SK-N-SH (cell line): ENCODE results near the gene RBM10. TPM values are rescaled to one million over a fixed set of nuclear protein-coding genes. Genes with fewer than 3 reads are reported as not detected.

ENCODE experiments used
- CTCF ChIA-PET: fragments of 300-600, 350-600 bp; formaldehyde crosslinking; extraction: SDS; loops from one replicate; lab custom pipeline; 2021; lab: Yijun Ruan, JAX
- POLR2A ChIA-PET: fragments of 350-600 bp; sonication (Branson Sonifier 250); formaldehyde crosslinking; extraction: SDS; loops from one replicate; lab custom pipeline; 2020; ENCODE audit warnings: antibody characterized with exemption, inconsistent platforms; lab: Yijun Ruan, JAX
- DNase-seq: peaks from one replicate; pipeline ENCODE4 v3.0.0; 2012
- H2AFZ ChIP-seq: fragments of 200-600 bp; sonication (generic); 2 replicates; pipeline ENCODE4 v1.8.1; 2016; ENCODE audit warnings: antibody characterized with exemption, mild to moderate bottlenecking, low read depth
- H3F3A ChIP-seq: fragments of 200-600 bp; sonication (generic); replicated peaks from 2 replicates; pipeline ENCODE3; 2016; ENCODE audit warnings: antibody characterized with exemption, mild to moderate bottlenecking; ENCODE audit not compliant: insufficient read depth
- H3K27ac ChIP-seq, 2 experiments: fragments of 200-500 bp in 1 of 2; fragments of 200-600 bp in 1 of 2; sonication (Bioruptor generic) in 1 of 2; sonication (generic), shearing (Covaris generic) in 1 of 2; 2 replicates each; pipeline versions ENCODE4 v1.5.1 to v1.6.1; 2014 to 2016; ENCODE audit warnings: low read depth in 2 of 2, inconsistent platforms in 1 of 2, low read length in 1 of 2, mild to moderate bottlenecking in 1 of 2, mixed read lengths in 1 of 2
- H3K27me3 ChIP-seq: fragments of 200-600 bp; sonication (generic), shearing (Covaris generic); 2 replicates; pipeline ENCODE4 v1.6.1; 2016; ENCODE audit warnings: mixed run types; ENCODE audit not compliant: insufficient read depth
- H3K36me3 ChIP-seq, 2 experiments: fragments of 200-500 bp in 1 of 2; fragments of 200-600 bp in 1 of 2; sonication (Bioruptor generic) in 1 of 2; sonication (generic) in 1 of 2; replicated peaks in 1 of 2; 2 replicates each; pipeline versions ENCODE3 to v1.5.1; 2014 to 2016; ENCODE audit warnings: low read length in 1 of 2, mild to moderate bottlenecking in 1 of 2; ENCODE audit not compliant: insufficient read depth in 2 of 2, control insufficient read depth in 1 of 2
- H3K4me1 ChIP-seq, 2 experiments: fragments of 200-500 bp in 1 of 2; fragments of 200-600 bp in 1 of 2; sonication (Bioruptor generic) in 1 of 2; sonication (generic), shearing (Covaris generic) in 1 of 2; 2 replicates each; pipeline versions ENCODE4 v1.5.1 to v1.6.1; 2014 to 2016; ENCODE audit warnings: low read depth in 1 of 2, low read length in 1 of 2, mixed run types in 1 of 2; ENCODE audit not compliant: insufficient read depth in 2 of 2, control insufficient read depth in 1 of 2
- H3K4me2 ChIP-seq: fragments of 200-600 bp; sonication (generic), shearing (Covaris generic); 2 replicates; pipeline ENCODE4 v1.6.1; 2017; ENCODE audit warnings: mixed run types
- H3K4me3 ChIP-seq, 2 experiments: fragments of 200-500 bp in 1 of 2; fragments of 200-600 bp in 1 of 2; sonication (Bioruptor generic) in 1 of 2; sonication (generic), shearing (Covaris generic) in 1 of 2; 2 replicates each; pipeline versions ENCODE4 v1.5.1 to v1.8.1; 2014 to 2016; ENCODE audit warnings: low read depth in 2 of 2, inconsistent platforms in 1 of 2, low read length in 1 of 2, mild to moderate bottlenecking in 1 of 2, mixed read lengths in 1 of 2, moderate library complexity in 1 of 2
- H3K79me2 ChIP-seq: fragments of 200-600 bp; sonication (generic); 2 replicates; pipeline ENCODE4 v1.8.1; 2017; ENCODE audit warnings: mild to moderate bottlenecking; ENCODE audit not compliant: insufficient read depth
- H3K9ac ChIP-seq: fragments of 200-600 bp; sonication (generic); 2 replicates; pipeline ENCODE4 v1.6.1; 2017; ENCODE audit warnings: mixed run types
- H3K9me2 ChIP-seq: fragments of 200-600 bp; sonication (generic); 2 replicates; pipeline ENCODE4 v1.6.1; 2017; ENCODE audit warnings: mixed run types
- H3K9me3 ChIP-seq: fragments of 200-600 bp; sonication (generic); 2 replicates; pipeline ENCODE4 v1.6.1; 2017; ENCODE audit warnings: mixed run types, mild to moderate bottlenecking, moderate library complexity
- H4K20me1 ChIP-seq: fragments of 200-600 bp; sonication (generic); 2 replicates; pipeline ENCODE4 v1.6.1; 2017; ENCODE audit warnings: mild to moderate bottlenecking, mixed run types; ENCODE audit not compliant: insufficient read depth
- ELF1 ChIP-seq: IDR thresholded peaks from 2 replicates; pipeline ENCODE4 v1.4.0; 2012
- GABPA ChIP-seq: IDR thresholded peaks from 2 replicates; pipeline ENCODE4 v1.4.0; 2012; ENCODE audit warnings: low read depth, mild to moderate bottlenecking
- GATA2 ChIP-seq: sonication (generic); formaldehyde crosslinking; IDR thresholded peaks from 2 replicates; pipeline ENCODE4 v1.5.0; 2020; ENCODE audit warnings: mild to moderate bottlenecking, missing genetic modification reagents
- JUND ChIP-seq: IDR thresholded peaks from 2 replicates; pipeline ENCODE4 v1.4.0; 2012
- MXI1 ChIP-seq: IDR thresholded peaks from 2 replicates; pipeline ENCODE4 v1.6.1; 2012; ENCODE audit warnings: mild to moderate bottlenecking, low read depth, low read length, improper control_type of control experiment
- NRF1 ChIP-seq: IDR thresholded peaks from 2 replicates; pipeline ENCODE4 v1.6.1; 2012; ENCODE audit warnings: low read depth, mild to moderate bottlenecking, low read length
- POLR2AphosphoS5 ChIP-seq: IDR thresholded peaks from 2 replicates; pipeline ENCODE4 v1.6.1; 2012; ENCODE audit warnings: low read depth, low read length
- RAD21 ChIP-seq: IDR thresholded peaks from 2 replicates; pipeline ENCODE4 v1.6.1; 2012; ENCODE audit warnings: mild to moderate bottlenecking, low read length
- RFX5 ChIP-seq: IDR thresholded peaks from 2 replicates; pipeline ENCODE4 v1.6.1; 2012; ENCODE audit warnings: mild to moderate bottlenecking, improper control_type of control experiment, low read length
- SIN3A ChIP-seq: IDR thresholded peaks from 2 replicates; pipeline ENCODE4 v1.6.1; 2012; ENCODE audit warnings: low read depth, mild to moderate bottlenecking, low read length, moderate library complexity, borderline replicate concordance
- TAF1 ChIP-seq: IDR thresholded peaks from 2 replicates; pipeline ENCODE4 v1.6.1; 2012; ENCODE audit warnings: low read depth, mild to moderate bottlenecking, low read length, moderate library complexity, borderline replicate concordance
- YY1 ChIP-seq: IDR thresholded peaks from 2 replicates; pipeline ENCODE4 v1.4.0; 2012; ENCODE audit warnings: low read depth, mild to moderate bottlenecking
- WGBS: methylation state at CpG from one replicate; pipeline ENCODE4 v1.1.6; 2017; ENCODE audit warnings: low lambda C conversion rate; 5-methylcytosine and 5-hydroxymethylcytosine counted together
- polyA plus RNA-seq, 3 experiments: library from polyadenylated mRNA; depleted of rRNA; stranded (reverse); fragments of >200 nt; gene quantifications; 2 replicates each; pipeline ENCODE4 v1.2.3, GENCODE V29; 2012
- TF ChIP-seq, protein P1 (sequence below): IDR thresholded peaks from 2 replicates; pipeline ENCODE4 v1.4.0; 2012; ENCODE audit warnings: low read depth
- TF ChIP-seq, protein P2 (sequence below): IDR thresholded peaks from 2 replicates; pipeline ENCODE4 v1.4.0; 2012; ENCODE audit warnings: low read depth, borderline replicate concordance
- TF ChIP-seq, protein P3 (sequence below): IDR thresholded peaks from 2 replicates; pipeline ENCODE4; 2012

RBM10 gene
- polyA plus RNA-seq, 1 of the 3 experiments (the other 2 are of a cell fraction) = 34.4 TPM

DNA sequence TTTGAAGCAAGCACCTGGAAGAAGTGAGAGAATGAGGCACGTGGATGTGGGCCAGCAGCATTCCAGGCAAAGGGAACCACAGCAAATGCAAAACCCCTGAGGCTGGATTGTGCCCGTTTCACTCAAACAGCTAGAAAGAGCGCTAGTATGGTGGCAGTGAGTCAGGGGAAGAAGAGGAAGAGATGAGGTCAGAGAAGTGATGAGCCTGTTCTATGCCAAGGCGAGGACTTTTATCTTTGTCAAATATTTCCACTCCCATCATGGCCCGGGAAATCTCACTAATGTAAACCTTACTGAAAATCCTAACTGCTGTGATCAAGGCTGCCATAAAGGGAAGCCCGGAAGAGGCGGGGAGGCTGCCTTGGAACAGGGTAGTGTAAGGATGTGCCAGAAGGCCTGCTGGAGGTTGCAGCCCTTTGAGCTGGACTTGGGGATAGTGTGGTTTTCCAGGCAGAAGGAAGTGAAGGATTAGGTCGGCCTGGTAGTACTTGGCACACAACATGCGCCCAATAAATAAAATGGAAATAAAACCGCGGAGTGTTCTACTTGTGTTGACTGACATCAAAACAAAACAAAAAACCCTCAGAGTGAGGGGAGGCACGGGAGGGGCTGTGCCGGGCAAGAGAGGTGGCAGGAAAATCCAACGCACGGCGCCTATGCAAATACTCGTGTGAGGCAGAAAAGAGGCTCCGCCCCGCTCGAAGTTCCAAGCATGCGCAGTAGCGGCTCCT lies 72.3 kb downstream of the RBM10 start:
- peaks cover 40% of the 10 kb centered on the region for H3K79me2 ChIP-seq
- peaks cover 43% of the 10 kb centered on the region for H4K20me1 ChIP-seq
- peak overlapping the region; percentile 65 for H3K4me2 ChIP-seq
- WGBS = 35% methylated on average over 11 of the region's 22 CpGs
- H3K4me1 ChIP-seq = peaks cover 7 to 30% of the 10 kb centered on the region in 2 experiments; a peak in 3 of 4 replicates
- peak; percentile 49 for DNase-seq
- no peaks in the 10 kb centered on the region for H3K9me3 ChIP-seq
- H3K27me3 ChIP-seq = no peaks in the 10 kb centered on the region
- H3K27ac ChIP-seq = peak overlapping the region; percentile 84 to 90
- H3K36me3 ChIP-seq = peaks cover 21 to 39% of the 10 kb centered on the region in 2 experiments
- POLR2A ChIA-PET = interaction anchor here (0.7 to 1.5 kb wide), 4 partner anchors 12 to 168 kb away, joined by 3 to 10 read pairs (median 4); partner anchors contain the start of gene USP11
- CTCF ChIA-PET = no interaction called here
- peaks cover 24% of the 10 kb centered on the region for H3F3A ChIP-seq
- peak overlapping the region; percentile 23; a peak in 3 of 4 replicates for H3K4me3 ChIP-seq
- TF ChIP-seq, protein P1, sequence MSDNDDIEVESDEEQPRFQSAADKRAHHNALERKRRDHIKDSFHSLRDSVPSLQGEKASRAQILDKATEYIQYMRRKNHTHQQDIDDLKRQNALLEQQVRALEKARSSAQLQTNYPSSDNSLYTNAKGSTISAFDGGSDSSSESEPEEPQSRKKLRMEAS = peak; percentile 11; the same call in 1 of the 2 replicates
- TF ChIP-seq RAD21 = no peak
- peak; percentile 33; the same call in 1 of the 2 replicates for TF ChIP-seq POLR2AphosphoS5
- no peaks in the 10 kb centered on the region for H3K9me2 ChIP-seq
- H3K9ac ChIP-seq = peak overlapping the region; percentile 65
- H2AFZ ChIP-seq = no peak overlapping the region

DNA sequence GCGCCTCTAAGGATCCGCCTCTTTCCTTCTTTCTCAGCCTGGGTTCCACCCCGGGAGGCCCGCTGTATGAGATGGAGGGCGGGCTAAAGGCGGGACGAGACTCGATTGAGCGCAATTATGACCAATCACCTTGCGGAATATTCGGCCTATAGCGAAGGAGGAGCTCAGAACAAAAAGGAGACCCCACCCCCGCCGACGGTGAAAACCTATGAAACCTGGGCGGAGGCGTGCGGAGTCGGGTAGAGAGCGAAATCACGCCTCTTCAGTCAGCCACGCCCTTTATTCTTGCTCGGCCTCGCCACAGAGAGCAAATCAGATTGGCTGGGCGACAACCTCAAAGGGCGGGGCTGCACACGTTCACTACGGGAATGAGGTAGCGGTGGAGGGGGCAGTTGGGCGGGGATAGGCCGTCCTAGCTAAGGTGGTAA lies 72.8 kb downstream of the RBM10 start:
- no peaks in the 10 kb centered on the region for H3K27me3 ChIP-seq
- peak overlapping the region; percentile 92 to 96 for H3K27ac ChIP-seq
- H2AFZ ChIP-seq = peak overlapping the region; percentile 84; the same call in 1 of the 2 replicates
- peak overlapping the region; percentile 95 for H3K9ac ChIP-seq
- H3K9me2 ChIP-seq = no peaks in the 10 kb centered on the region
- ChIA-PET CTCF (no interaction called here), POLR2A (interaction anchor here (0.7 to 1.5 kb wide), 4 partner anchors 13 to 167 kb away, joined by 3 to 10 read pairs (median 4); partner anchors contain the start of gene USP11)
- TF ChIP-seq YY1 = no peak
- no peak for TF ChIP-seq ELF1
- TF ChIP-seq RFX5 = peak; percentile 18; the same call in 1 of the 2 replicates
- peak; percentile 68; the same call in 1 of the 2 replicates for TF ChIP-seq NRF1
- peak; percentile 80 for TF ChIP-seq MXI1
- TF ChIP-seq POLR2AphosphoS5 = 0 out of 2 replicates have a peak, but pooled peaks have one; percentile 26
- TF ChIP-seq, protein P2, sequence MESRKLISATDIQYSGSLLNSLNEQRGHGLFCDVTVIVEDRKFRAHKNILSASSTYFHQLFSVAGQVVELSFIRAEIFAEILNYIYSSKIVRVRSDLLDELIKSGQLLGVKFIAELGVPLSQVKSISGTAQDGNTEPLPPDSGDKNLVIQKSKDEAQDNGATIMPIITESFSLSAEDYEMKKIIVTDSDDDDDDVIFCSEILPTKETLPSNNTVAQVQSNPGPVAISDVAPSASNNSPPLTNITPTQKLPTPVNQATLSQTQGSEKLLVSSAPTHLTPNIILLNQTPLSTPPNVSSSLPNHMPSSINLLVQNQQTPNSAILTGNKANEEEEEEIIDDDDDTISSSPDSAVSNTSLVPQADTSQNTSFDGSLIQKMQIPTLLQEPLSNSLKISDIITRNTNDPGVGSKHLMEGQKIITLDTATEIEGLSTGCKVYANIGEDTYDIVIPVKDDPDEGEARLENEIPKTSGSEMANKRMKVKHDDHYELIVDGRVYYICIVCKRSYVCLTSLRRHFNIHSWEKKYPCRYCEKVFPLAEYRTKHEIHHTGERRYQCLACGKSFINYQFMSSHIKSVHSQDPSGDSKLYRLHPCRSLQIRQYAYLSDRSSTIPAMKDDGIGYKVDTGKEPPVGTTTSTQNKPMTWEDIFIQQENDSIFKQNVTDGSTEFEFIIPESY = no peak
- TF ChIP-seq GATA2 = no peak
- TF ChIP-seq JUND = no peak
- TF ChIP-seq, protein P3, sequence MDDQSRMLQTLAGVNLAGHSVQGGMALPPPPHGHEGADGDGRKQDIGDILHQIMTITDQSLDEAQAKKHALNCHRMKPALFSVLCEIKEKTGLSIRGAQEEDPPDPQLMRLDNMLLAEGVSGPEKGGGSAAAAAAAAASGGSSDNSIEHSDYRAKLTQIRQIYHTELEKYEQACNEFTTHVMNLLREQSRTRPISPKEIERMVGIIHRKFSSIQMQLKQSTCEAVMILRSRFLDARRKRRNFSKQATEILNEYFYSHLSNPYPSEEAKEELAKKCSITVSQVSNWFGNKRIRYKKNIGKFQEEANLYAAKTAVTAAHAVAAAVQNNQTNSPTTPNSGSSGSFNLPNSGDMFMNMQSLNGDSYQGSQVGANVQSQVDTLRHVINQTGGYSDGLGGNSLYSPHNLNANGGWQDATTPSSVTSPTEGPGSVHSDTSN = peak; percentile 98
- no peak for TF ChIP-seq GABPA
- TF ChIP-seq SIN3A = peak; percentile 28; the same call in 1 of the 2 replicates
- TF ChIP-seq, protein P1 = no peak
- TF ChIP-seq TAF1 = no peak
- peak overlapping the region; percentile 98 for H3K4me2 ChIP-seq
- DNase-seq = peak; percentile 95
- peaks cover 24% of the 10 kb centered on the region for H3F3A ChIP-seq
- H3K36me3 ChIP-seq = peaks cover 17 to 33% of the 10 kb centered on the region in 2 experiments
- H3K79me2 ChIP-seq = peaks cover 44% of the 10 kb centered on the region
- H3K9me3 ChIP-seq = no peaks in the 10 kb centered on the region
- under 1% methylated on average over 24 of the region's 31 CpGs for WGBS
- peak overlapping the region; percentile 88 to 90 for H3K4me3 ChIP-seq
- H4K20me1 ChIP-seq = peaks cover 47% of the 10 kb centered on the region
- peaks cover 7 to 29% of the 10 kb centered on the region in 2 experiments; a peak in 3 of 4 replicates for H3K4me1 ChIP-seq
